ENCODE measurements around the gene SLC25A13. TPM values are rescaled to one million over a fixed set of nuclear protein-coding genes. Genes with fewer than 3 reads are reported as not detected.
"Not testable (repeated sequence)": the region's sequence is repeated elsewhere in the genome, so short reads cannot be mapped to it uniquely, and the experiment has no call there.

Gene SLC25A13, protein sequence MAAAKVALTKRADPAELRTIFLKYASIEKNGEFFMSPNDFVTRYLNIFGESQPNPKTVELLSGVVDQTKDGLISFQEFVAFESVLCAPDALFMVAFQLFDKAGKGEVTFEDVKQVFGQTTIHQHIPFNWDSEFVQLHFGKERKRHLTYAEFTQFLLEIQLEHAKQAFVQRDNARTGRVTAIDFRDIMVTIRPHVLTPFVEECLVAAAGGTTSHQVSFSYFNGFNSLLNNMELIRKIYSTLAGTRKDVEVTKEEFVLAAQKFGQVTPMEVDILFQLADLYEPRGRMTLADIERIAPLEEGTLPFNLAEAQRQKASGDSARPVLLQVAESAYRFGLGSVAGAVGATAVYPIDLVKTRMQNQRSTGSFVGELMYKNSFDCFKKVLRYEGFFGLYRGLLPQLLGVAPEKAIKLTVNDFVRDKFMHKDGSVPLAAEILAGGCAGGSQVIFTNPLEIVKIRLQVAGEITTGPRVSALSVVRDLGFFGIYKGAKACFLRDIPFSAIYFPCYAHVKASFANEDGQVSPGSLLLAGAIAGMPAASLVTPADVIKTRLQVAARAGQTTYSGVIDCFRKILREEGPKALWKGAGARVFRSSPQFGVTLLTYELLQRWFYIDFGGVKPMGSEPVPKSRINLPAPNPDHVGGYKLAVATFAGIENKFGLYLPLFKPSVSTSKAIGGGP
- 100 to 1,000 TPM in 1 of 2 donors, 10 to 100 TPM in 1; 94.3 to 114 TPM for total RNA-seq
- 49.6 TPM for polyA plus RNA-seq (2013, experiment 1 of 2)
- 53.2 TPM for polyA plus RNA-seq (2013, experiment 2 of 2)
- long read RNA-seq, experiment 1, transcript SLC25A13-201 (18 exons, 3,136 nt): major isoform, 17 of 51 reads
- long read RNA-seq, experiment 1, partial matches to known transcripts: 14 of 51 reads
- long read RNA-seq, experiment 1, other reads (novel, unspliced or antisense): 16 of 51 reads
- long read RNA-seq, experiment 2, transcript SLC25A13-201 (18 exons, 3,136 nt): major isoform, 110 of 159 reads
- long read RNA-seq, experiment 2, partial matches to known transcripts: 17 of 159 reads
- long read RNA-seq, experiment 2, other reads (novel, unspliced or antisense): 28 of 159 reads
- long read RNA-seq, experiment 3, transcript SLC25A13-201 (18 exons, 3,136 nt): major isoform, 315 of 399 reads
- long read RNA-seq, experiment 3, transcript SLC25A13-202 (18 exons, 3,192 nt): minor isoform, 6 of 399 reads
- long read RNA-seq, experiment 3, partial matches to known transcripts: 15 of 399 reads
- long read RNA-seq, experiment 3, other reads (novel, unspliced or antisense): 63 of 399 reads
- long read RNA-seq, experiment 4, transcript SLC25A13-201 (18 exons, 3,136 nt): major isoform, 25 of 71 reads
- long read RNA-seq, experiment 4, partial matches to known transcripts: 25 of 71 reads
- long read RNA-seq, experiment 4, other reads (novel, unspliced or antisense): 17 of 71 reads

GRCh38 chr7:96321658-96322372 is at the start of gene SLC25A13:
SLC25A13 (minus strand) TSS chr7:96322098; CDS start chr7:96321956, 142 bp downstream.
- peak within 1 kb of the TSS; percentile 84 for H3K9ac ChIP-seq (ENCODE audit: extremely low read depth, low read length, poor library complexity, severe bottlenecking)
- DNase-seq: peak; percentile 96
- H3K27ac Mint-ChIP-seq: peak within 1 kb of the TSS; percentile 95
- no peaks in the 10 kb centered on the region for H3K27me3 ChIP-seq (ENCODE audit: control insufficient read depth, insufficient read depth, low read length, poor library complexity, severe bottlenecking)
- H3K9me3 Mint-ChIP-seq: peaks cover 4% of the 10 kb centered on the region
- TF ChIP-seq CTCF (conservative IDR thresholded peaks at IDR 0.05): no peak
- H3K36me3 ChIP-seq (ENCODE audit: control insufficient read depth, insufficient read depth, low read length): no peaks in the 10 kb centered on the region
- H3K4me3 Mint-ChIP-seq: peak within 1 kb of the TSS; percentile 77
- peaks cover 2% of the 10 kb centered on the region for H3K27me3 Mint-ChIP-seq (ENCODE audit: insufficient read depth)
- H3K9me3 ChIP-seq (ENCODE audit: control insufficient read depth, low read length): peaks cover 4% of the 10 kb centered on the region
- peaks cover 34% of the 10 kb centered on the region for H3K4me1 Mint-ChIP-seq
- peaks cover 6% of the 10 kb centered on the region for H3K36me3 Mint-ChIP-seq (ENCODE audit: low read depth)
- H3K4me3 ChIP-seq (ENCODE audit: low read length): peak within 1 kb of the TSS; percentile 86
- H3K4me1 ChIP-seq (ENCODE audit: control insufficient read depth, insufficient read depth, low read length): peaks cover 12% of the 10 kb centered on the region
- WGBS, 2 experiments (ENCODE audit: insufficient coverage in 1 of 2, insufficient read length in 1 of 2): 1% methylated on average over 31 to 66 of the region's 66 CpGs
- H3K27ac ChIP-seq (ENCODE audit: low read depth, low read length): peak within 1 kb of the TSS; percentile 92

DNA sequence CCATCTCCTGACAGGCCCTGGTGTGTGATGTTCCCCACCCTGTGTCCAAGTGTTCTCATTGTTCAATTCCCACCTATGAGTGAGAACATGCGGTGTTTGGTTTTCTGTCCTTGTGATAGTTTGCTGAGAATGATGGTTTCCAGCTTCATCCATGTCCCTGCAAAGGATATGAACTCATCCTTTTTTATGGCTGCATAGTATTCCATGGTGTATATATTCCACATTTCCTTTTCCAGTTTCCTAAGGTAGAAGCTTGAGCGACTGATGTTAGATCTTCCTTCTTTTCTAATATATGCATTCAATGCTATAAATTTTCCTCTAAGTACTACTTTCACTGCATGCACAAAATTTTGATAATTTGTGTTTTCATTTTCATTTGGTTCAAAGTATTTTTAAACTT is 44.0 kb upstream of the SLC25A13 start:
- H3K4me1 ChIP-seq (ENCODE audit: control insufficient read depth, insufficient read depth, low read length); H3K27me3 Mint-ChIP-seq (ENCODE audit: insufficient read depth); H3K36me3 ChIP-seq (ENCODE audit: control insufficient read depth, insufficient read depth, low read length); H3K9me3 ChIP-seq (ENCODE audit: control insufficient read depth, low read length); H3K27me3 ChIP-seq (ENCODE audit: control insufficient read depth, insufficient read depth, low read length, poor library complexity, severe bottlenecking); H3K9ac ChIP-seq (ENCODE audit: extremely low read depth, low read length, poor library complexity, severe bottlenecking); H3K27ac Mint-ChIP-seq; H3K9me3 Mint-ChIP-seq; H3K4me1 Mint-ChIP-seq; DNase-seq; H3K4me3 Mint-ChIP-seq; H3K27ac ChIP-seq (ENCODE audit: low read depth, low read length); H3K36me3 Mint-ChIP-seq (ENCODE audit: low read depth); H3K4me3 ChIP-seq (ENCODE audit: low read length): not testable (repeated sequence)
- WGBS, 2 experiments (ENCODE audit: insufficient coverage in 1 of 2, insufficient read length in 1 of 2): 80 to 94% methylated on average over 1 of the region's 2 CpGs

GRCh38 chr7:96361116-96361857 is 39.4 kb upstream of the SLC25A13 start:
- Histone ChIP-seq H3K9ac (ENCODE audit: extremely low read depth, low read length, poor library complexity, severe bottlenecking) (no peak overlapping the region), H3K36me3 (ENCODE audit: control insufficient read depth, insufficient read depth, low read length) (no peaks in the 10 kb centered on the region), H3K27ac (ENCODE audit: low read depth, low read length) (no peak overlapping the region), H3K4me1 (ENCODE audit: control insufficient read depth, insufficient read depth, low read length) (no peaks in the 10 kb centered on the region), H3K27me3 (ENCODE audit: control insufficient read depth, insufficient read depth, low read length, poor library complexity, severe bottlenecking) (no peaks in the 10 kb centered on the region), H3K4me3 (ENCODE audit: low read length) (no peak overlapping the region), H3K9me3 (ENCODE audit: control insufficient read depth, low read length) (peaks cover 14% of the 10 kb centered on the region)
- Mint-ChIP-seq H3K27me3 (ENCODE audit: insufficient read depth) (no peaks in the 10 kb centered on the region), H3K9me3 (peaks cover 10% of the 10 kb centered on the region), H3K27ac (no peak overlapping the region), H3K36me3 (ENCODE audit: low read depth) (no peaks in the 10 kb centered on the region), H3K4me1 (no peaks in the 10 kb centered on the region), H3K4me3 (no peak overlapping the region)
- 93 to 97% methylated on average over 3 to 7 of the region's 7 CpGs for WGBS, 2 experiments (ENCODE audit: insufficient coverage in 1 of 2, insufficient read length in 1 of 2)
- no peak for TF ChIP-seq CTCF (conservative IDR thresholded peaks at IDR 0.05)
- no peak for DNase-seq

All from endodermal cell (in vitro differentiated cells).